GM21576 (cell line): ENCODE measurements around the gene TAP1.
A peak's percentile ranks its signal among the peaks of the same experiment; 100 is the strongest.
"Not testable (repeated sequence)": the region's sequence is repeated elsewhere in the genome, so short reads cannot be mapped to it uniquely, and the experiment has no call there.

Experiments
- ATAC-seq: cut with Tn5 transposase; IDR thresholded peaks from one replicate; pipeline ENCODE4 v1.9.1; 2021; ENCODE audit warnings: mild to moderate bottlenecking, moderate library complexity; ENCODE audit not compliant: unreplicated experiment

The TAP1 gene

GRCh38 chr6:32853541-32854375 is at the start of gene TAP1, which contains the start of gene PSMB9:
TAP1 (minus strand) TSS chr6:32853704; CDS start chr6:32853636, 68 bp downstream.
PSMB9 (plus strand) TSS chr6:32854192; CDS start chr6:32854230, 38 bp downstream.
- ATAC-seq = peak; percentile 73

GRCh38 chr6:32895006-32895345 is 41.5 kb upstream of the TAP1 start:
- ATAC-seq = peak; percentile 9

- ATAC-seq = peak; percentile 98
Observed at GRCh38 chr6:32894085-32895005, 40.8 kb upstream of the TAP1 start.

- ATAC-seq = no peak
Observed at GRCh38 chr6:32890831-32891230, 37.3 kb upstream of the TAP1 start.

- ATAC-seq = no peak
Observed at GRCh38 chr6:32889533-32889932, 36.0 kb upstream of the TAP1 start.

GRCh38 chr6:32888576-32888975 is 35.1 kb upstream of the TAP1 start:
- no peak for ATAC-seq

- no peak for ATAC-seq
Observed at GRCh38 chr6:32887616-32888015, 34.1 kb upstream of the TAP1 start.

GRCh38 chr6:32886681-32887383 is 33.3 kb upstream of the TAP1 start:
- no peak for ATAC-seq

GRCh38 chr6:32885698-32886286 is 32.3 kb upstream of the TAP1 start:
- no peak for ATAC-seq

GRCh38 chr6:32883789-32884188 is 30.3 kb upstream of the TAP1 start:
- ATAC-seq = no peak

- no peak for ATAC-seq
Observed at GRCh38 chr6:32882879-32883250, 29.4 kb upstream of the TAP1 start.

GRCh38 chr6:32880962-32881361 is 27.5 kb upstream of the TAP1 start:
- ATAC-seq = not testable (repeated sequence)

GRCh38 chr6:32879691-32880090 is 26.2 kb upstream of the TAP1 start:
- no peak for ATAC-seq

GRCh38 chr6:32876603-32877002 is 23.1 kb upstream of the TAP1 start:
- no peak for ATAC-seq

- not testable (repeated sequence) for ATAC-seq
Observed at GRCh38 chr6:32873947-32874346, 20.4 kb upstream of the TAP1 start.

GRCh38 chr6:32868257-32868788 is 14.8 kb upstream of the TAP1 start:
- peak; percentile 47 for ATAC-seq

GRCh38 chr6:32867554-32868256 is 14.2 kb upstream of the TAP1 start:
- no peak for ATAC-seq

GRCh38 chr6:32867022-32867477 is 13.5 kb upstream of the TAP1 start:
- no peak for ATAC-seq

- no peak for ATAC-seq
Observed at GRCh38 chr6:32865724-32866443, 12.4 kb upstream of the TAP1 start.
